LoVo (cell line): ENCODE results near the gene CTRB1.
"Not testable (repeated sequence)": the region's sequence is repeated elsewhere in the genome, so short reads cannot be mapped to it uniquely, and the experiment has no call there.

Experiments used
- DNase-seq: peaks from one replicate; pipeline ENCODE4 v3.0.0-alpha.2; 2016; ENCODE audit warnings: low spot score

CTRB1 gene

DNA sequence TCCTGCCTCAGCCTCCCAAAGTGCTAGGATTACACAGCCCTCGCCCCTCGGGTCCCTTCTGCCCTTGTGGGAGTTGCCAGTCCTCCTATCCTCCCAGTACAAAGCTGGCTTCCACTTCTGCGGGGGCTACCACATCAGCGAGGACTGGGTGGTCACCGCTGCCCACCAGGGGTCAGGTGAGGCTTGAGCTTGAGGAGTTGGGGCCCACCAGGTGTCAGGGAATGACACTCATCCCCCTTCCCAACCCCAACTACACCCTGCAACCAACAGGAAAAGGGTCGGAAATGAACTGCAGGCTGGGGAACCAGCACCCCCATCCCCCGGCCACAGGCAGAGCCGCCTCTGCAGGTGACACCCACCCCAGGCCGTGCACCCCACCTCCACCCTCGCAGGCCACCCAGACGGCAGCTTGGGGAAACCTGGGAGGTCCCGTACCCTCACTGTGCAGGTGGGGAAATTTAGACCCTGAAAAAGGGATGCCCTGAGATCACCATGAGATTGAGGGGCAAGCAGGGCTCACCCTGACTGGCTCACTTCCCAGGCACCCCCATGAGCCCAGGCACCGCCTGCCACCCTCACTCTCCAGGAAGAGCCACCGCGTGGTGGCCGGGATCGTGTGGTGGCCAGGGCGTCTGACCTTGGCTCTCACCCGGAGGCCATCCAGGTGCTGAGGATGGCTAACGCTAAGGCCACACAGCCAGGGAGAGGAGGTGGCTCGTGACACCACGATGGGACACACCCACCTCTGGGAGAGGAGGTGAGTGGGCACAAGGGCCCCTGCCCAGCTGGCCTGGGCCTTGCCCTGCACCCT lies 8.0 kb downstream of the CTRB1 start:
- no peak for DNase-seq

DNA sequence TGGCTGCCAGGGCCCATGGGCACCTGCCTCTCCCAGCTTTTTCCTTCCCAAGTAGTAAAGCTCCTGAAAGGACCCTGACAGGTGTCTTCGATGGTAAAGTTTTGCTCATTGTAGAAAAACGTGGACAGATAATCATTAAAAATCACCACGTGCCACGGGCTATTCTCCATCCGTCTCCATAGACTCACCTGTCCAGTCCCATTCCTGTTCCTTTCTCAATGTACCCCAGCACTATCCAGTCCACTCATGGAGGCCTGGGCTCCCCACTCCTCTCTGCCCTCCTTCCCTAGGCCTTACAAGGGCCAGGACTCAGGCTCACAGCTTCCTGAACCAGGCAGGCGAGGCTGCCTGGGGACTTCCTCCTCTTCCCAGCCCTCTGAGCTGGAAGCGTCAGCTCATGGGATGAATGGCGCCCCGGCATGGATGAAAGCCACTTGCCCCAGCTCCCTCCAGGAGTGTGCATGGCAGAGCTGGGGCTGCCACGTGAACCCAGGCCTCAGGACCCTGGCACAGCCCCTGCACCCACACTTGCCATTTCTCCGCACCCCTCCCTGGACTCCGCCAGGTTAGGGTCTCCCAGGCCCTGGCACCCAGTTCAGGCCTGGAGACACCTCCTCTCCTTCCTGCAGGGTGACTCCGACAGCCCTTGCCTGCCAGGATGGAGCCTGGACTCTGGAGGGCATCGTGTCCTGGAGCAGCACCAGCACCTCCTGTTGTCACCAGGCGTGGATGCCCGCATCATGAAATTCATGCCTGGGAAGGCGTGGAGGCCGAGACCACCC lies 8.8 kb downstream of the CTRB1 start:
- DNase-seq: no peak

GRCh38 chr16:75228143-75228976 lies 9.6 kb downstream of the CTRB1 start:
- DNase-seq: no peak

- no peak for DNase-seq
Measured at GRCh38 chr16:75229172-75230031, 10.6 kb downstream of the CTRB1 start.

DNA sequence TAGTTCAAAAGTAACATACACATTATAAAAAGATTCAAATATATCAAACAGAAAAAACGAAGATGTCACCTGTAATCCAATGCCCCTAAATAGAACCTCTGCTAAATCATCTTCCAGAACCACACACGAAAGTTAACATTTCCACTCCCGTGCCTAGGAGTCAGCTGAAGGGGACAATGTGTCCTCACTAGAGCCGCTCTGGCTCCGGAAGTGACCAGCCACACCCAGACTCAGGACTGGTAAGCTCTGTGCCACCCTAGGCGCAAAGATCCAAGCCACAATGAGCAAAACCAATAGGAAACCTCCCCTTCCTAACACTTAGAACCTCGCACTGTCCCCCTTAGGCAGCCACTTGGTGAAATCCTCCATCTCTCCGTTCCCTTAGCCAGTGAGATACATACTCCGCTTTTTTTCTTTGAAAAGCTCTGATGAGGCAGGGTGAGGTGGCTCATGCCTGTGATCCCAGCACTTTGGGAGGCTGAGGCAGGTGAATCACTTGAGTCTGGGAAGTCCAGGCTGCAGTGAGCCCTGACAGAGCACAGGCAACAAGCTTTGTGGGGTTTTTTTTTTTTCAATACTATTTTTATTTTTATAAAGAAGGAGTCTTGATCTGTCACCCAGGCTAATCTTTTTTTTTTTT lies 11.8 kb downstream of the CTRB1 start:
- DNase-seq: no peak

GRCh38 chr16:75231570-75231969 lies 12.8 kb downstream of the CTRB1 start:
- DNase-seq: no peak

- DNase-seq: no peak
Measured at GRCh38 chr16:75233611-75233938, 14.8 kb downstream of the CTRB1 start.

- DNase-seq: no peak
Measured at GRCh38 chr16:75234856-75235696, 16.3 kb downstream of the CTRB1 start.

GRCh38 chr16:75235721-75236193 lies 17.0 kb downstream of the CTRB1 start:
- DNase-seq: no peak

- DNase-seq: no peak
Measured at GRCh38 chr16:75236232-75236631, 17.4 kb downstream of the CTRB1 start.

GRCh38 chr16:75236736-75237397 lies 18.1 kb downstream of the CTRB1 start:
- DNase-seq: no peak

DNA sequence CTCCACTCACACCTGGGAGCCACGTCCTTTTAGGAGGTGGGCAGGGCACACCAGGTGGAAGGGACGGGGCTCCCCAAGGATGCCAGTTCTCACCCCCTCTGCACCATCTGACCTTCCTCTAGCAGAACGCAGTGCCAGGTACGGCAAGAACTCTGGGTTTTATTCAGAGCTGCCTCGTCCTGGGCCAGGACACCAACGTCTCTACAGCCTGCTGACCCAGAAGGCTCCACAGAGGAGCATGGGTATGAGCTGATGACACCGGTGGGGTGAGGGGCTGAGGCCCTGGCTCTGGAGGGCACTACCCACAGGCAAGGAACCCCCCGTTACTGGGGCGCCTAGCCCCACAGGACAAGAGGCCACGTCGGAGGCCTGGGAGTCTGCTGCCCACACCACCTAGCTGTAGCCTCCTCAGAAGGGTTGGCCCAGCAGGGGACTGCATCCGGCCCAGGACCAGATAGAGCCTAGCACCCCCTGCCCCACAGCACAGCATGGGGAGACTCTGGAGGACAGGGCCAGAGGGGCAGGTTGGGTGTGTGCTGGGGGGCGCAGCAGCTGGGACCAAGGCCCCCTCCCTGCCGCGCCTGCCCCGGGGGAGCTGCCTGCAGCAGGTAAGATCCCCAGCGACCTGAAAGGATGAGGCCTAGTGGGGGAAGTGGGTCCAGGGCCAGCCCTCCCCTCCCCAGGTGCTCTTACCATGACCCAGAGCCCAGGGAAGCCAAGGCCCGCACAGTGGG lies 18.8 kb downstream of the CTRB1 start:
- no peak for DNase-seq

- no peak for DNase-seq
Measured at GRCh38 chr16:75238132-75238852, 19.5 kb downstream of the CTRB1 start.

DNA sequence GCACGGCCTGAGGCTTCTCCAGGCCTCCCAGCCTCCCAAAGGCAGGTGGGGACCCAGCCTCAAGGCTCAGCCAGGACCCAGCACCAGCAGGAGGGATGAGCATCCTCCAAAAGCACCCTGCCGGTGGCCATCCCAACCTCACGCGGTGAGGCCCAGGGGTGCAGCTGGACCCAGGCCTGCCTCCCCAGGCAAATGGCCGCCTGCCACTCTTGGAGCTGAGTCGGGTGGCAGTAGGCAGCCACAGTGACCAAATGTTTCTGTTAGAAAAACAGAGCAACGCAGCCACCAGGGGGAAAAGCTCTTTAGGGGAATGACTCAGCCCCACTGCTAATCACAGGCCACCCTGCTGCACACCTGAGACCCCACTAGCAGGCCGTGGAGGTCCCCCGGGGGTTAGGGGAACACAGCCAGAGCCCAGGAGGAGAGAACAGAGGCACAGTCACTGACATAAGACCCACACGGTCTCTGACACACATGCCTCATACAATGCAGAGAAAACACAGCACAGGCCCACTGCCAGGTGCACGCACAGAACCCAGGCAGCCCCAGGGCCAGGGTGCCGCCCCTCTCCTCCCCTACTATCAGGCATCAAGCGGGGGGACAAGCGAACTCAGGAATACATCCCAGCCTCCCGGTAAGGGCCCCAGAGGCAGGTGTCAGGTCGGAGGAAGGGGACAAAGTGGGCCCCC lies 20.2 kb downstream of the CTRB1 start:
- DNase-seq: no peak

DNA sequence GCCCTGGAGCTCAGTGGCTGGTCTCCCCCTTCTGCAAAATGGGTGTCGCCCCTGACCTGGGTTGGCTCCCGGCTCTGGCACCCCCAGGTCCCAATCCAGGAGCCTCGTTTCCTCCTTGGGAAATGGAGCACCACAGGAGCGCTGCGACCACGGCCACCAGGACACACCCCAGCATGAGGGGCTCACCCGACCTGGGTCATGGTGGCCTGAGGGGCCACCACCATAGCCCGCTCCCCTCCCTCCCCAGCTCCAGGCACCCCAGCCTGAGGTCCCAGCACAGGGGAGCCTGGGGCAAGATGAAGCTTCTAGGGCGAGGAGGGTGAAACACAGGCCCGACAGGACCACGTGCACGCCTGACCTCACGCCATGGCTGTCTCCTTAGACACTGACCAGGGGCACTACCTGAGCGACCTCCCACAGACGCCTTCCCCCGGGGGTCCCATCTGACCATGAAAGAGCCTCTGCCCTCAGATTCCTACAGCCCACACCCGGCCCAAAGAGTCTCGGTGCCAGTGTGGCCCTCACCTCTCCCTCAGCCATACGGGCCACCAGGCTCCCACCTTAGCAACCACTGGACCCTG lies 20.8 kb downstream of the CTRB1 start:
- DNase-seq: no peak

DNA sequence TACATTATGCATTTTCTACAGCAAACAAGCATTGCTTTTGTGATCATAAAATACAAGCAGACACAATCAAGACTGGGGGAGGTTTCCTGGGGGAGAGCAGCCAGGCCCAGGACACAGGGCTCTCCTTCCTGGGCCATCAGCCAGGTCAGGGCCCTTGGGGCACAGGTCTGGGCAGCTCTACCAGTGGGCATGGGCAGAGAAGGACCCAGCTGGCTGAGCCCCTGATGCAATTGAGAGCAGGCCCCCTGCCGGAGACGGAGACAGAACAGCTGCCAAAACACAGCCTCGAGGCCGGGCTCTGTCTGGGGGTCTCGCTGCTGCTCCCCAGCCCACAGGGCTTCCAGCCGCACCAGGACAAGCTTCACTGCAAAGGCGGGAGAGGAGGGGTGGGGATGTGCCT lies 21.8 kb downstream of the CTRB1 start:
- DNase-seq: not testable (repeated sequence)

- no peak for DNase-seq
Measured at GRCh38 chr16:75241412-75241811, 22.6 kb downstream of the CTRB1 start.
